GM10248 (cell line): ENCODE results near the gene HYAL1.
"Not testable (repeated sequence)": the region's sequence is repeated elsewhere in the genome, so short reads cannot be mapped to it uniquely, and the experiment has no call there.

Source experiments
- CTCF ChIA-PET: fragments of 300-600 bp; sonication (Branson Sonifier 250); formaldehyde crosslinking; extraction: SDS; loops from one replicate; lab custom pipeline; 2021; ENCODE audit warnings: antibody characterized with exemption; lab: Yijun Ruan, JAX
- POLR2A ChIA-PET: fragments of 350-650 bp; sonication (Branson Sonifier 250); formaldehyde crosslinking; extraction: SDS; loops from one replicate; lab custom pipeline; 2020; ENCODE audit warnings: antibody characterized with exemption; lab: Yijun Ruan, JAX
- DNase-seq: peaks from one replicate; pipeline ENCODE4 v3.0.0; 2012; ENCODE audit errors: extremely low spot score
- CTCF ChIP-seq: IDR thresholded peaks from 2 replicates; pipeline ENCODE4 v1.5.1; 2012; ENCODE audit warnings: mild to moderate bottlenecking, low read depth; ENCODE audit errors: extremely low read depth, missing control alignments, control extremely low read depth

The HYAL1 gene

GRCh38 chr3:50287262-50287661 lies 16.1 kb downstream of the HYAL1 start:
- no peak for TF ChIP-seq CTCF
- POLR2A ChIA-PET, result no interaction called here
- CTCF ChIA-PET, result interaction anchor here (1.2 to 1.6 kb wide), 3 partner anchors 12 to 41 kb away, joined by 3 to 5 read pairs (median 4); partner anchors contain the start of genes HYAL3 and NAA80
- DNase-seq, result no peak

- ChIA-PET POLR2A (no interaction called here), CTCF (interaction anchor here (1.2 to 1.6 kb wide), 3 partner anchors 12 to 40 kb away, joined by 3 to 5 read pairs (median 4); partner anchors contain the start of genes HYAL3 and NAA80)
- TF ChIP-seq CTCF, result no peak
- DNase-seq, result no peak
Observed at GRCh38 chr3:50286322-50287227, 16.8 kb downstream of the HYAL1 start.

GRCh38 chr3:50284121-50284520 lies 19.3 kb downstream of the HYAL1 start:
- DNase-seq, result not testable (repeated sequence)
- ChIA-PET POLR2A (interaction anchor here (1.0 kb wide), 1 partner anchor 37 kb away, joined by 9 read pairs; no protein-coding TSS in a partner anchor), CTCF (interaction anchor here (1.0 to 3.2 kb wide), 3 partner anchors 10 to 38 kb away, joined by 3 to 18 read pairs (median 5); partner anchors contain the start of genes HYAL3 and NAA80)

GRCh38 chr3:50279255-50280016 lies 23.9 kb downstream of the HYAL1 start:
- DNase-seq, result no peak
- POLR2A ChIA-PET, result interaction anchor here (0.6 kb wide), 1 partner anchor 160 kb away, joined by 3 read pairs; no protein-coding TSS in a partner anchor
- no peak for TF ChIP-seq CTCF
- CTCF ChIA-PET, result interaction anchor here (0.9 to 2.3 kb wide), 11 partner anchors 9 to 157 kb away, joined by 3 to 8 read pairs (median 4); partner anchors contain the start of gene IFRD2

GRCh38 chr3:50278880-50279224 lies 24.5 kb downstream of the HYAL1 start, which contains the start of gene LSMEM2:
Gene LSMEM2 (plus strand): TSS chr3:50279087. CDS start chr3:50279114, 27 bp downstream.
- ChIA-PET POLR2A (no interaction called here), CTCF (interaction anchor here (1.1 to 2.3 kb wide), 8 partner anchors 10 to 157 kb away, joined by 3 to 8 read pairs (median 4); partner anchors contain the start of gene IFRD2)
- DNase-seq, result no peak
- no peak for TF ChIP-seq CTCF

GRCh38 chr3:50278123-50278879 lies 25.1 kb downstream of the HYAL1 start:
- CTCF ChIA-PET, result interaction anchor here (0.8 to 1.7 kb wide), 7 partner anchors 11 to 156 kb away, joined by 3 to 8 read pairs (median 3); partner anchors contain the start of gene IFRD2
- POLR2A ChIA-PET, result no interaction called here
- no peak for DNase-seq
- TF ChIP-seq CTCF, result no peak
